ENCODE data around the gene MCTP1. TPM values are rescaled to one million over a fixed set of nuclear protein-coding genes. Genes with fewer than 3 reads are reported as not detected.

Gene MCTP1
- total RNA-seq, result 63.1 TPM

DNA sequence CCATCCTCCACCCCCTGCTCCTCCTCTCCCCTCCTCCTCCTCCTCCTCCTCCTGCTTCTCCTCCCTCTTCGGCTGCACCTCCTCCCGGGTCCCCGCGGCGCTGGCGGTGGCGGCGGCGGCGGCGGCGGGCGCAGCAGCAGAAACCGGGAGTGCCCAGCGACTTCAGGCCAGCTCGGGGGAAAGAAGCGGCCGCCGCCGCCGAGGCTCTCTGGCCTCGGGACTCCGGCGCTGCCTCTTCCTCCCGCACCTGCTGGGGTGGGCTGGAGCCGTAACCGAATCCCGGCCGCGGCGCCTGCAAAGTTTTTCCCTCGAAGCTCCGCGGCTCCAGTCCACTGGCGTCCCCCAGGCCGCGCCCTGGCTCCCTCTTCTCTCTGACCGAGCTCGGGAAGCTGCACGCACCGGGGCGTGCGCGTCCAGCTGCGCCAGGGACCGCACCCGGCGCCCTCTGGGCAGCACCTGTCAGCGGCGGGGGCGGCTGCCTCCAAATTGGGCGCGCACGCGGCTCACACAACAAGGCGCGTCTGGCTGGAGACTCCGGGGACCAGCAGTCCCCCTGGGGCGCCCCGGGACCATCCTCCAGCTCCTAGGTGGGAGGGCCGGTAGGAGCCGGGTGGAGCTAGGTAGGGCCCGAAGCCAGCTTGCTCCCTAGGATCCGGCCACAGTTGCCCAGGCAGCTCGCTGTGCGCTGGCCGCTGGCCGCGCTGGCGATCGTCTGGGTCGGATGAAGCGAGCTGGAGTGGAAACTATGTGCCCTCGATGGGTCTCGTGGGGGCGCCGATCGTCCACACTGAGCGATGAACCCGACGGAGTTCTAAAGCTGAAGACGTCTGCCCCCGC is at the start of gene MCTP1:
TSS of gene MCTP1 (minus strand) at position 523 of the 837 bp plus-strand sequence.
- DNase-seq (ENCODE audit: low spot score) (no peak), ATAC-seq (peak; percentile 69)
- intact Hi-C loops (cut with DNase I), result no loop called here

DNA sequence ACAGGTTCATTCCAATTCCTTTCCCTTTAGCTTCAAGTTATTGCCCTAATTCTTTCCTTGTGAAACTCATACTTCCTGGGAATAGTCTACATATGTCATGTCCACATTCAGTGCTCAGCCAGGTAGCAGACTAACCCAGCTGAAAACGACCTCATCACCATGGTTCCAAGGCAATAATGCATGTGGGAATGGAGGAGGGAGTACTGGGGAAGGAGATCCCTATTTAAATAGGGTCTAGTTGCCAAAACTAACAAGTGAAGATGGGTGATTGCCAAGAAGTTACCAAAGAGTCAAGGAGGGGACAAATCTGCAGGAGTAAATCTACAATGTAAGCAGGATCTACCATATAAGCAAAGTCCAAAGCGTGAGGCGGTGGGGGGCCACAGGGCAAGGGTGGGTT is 47.3 kb upstream of the MCTP1 start:
- intact Hi-C loops (cut with DNase I), result no loop called here
- DNase-seq (ENCODE audit: low spot score) (no peak), ATAC-seq (no peak)

DNA sequence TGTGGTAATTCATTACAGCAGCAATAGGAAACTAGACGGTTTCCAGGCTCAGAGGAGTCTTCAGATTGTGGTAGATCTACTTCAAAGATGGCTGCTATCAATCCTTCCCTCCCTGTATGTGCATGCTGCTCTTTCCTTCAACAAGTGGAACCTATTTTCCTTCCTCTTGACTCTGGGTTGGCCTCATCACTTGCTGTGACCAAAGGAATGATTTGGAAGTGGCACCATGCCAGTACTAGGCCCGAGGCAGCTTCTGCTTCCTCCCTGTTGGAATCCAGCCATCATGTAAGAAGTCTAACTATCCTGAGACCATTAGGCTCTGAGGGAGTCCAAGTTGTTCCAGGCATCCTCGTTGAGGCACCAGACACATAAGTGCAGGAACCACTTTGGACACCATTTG is 46.5 kb upstream of the MCTP1 start:
- intact Hi-C loops (cut with DNase I), result no loop called here
- no peak for DNase-seq (ENCODE audit: low spot score)
- no peak for ATAC-seq

DNA sequence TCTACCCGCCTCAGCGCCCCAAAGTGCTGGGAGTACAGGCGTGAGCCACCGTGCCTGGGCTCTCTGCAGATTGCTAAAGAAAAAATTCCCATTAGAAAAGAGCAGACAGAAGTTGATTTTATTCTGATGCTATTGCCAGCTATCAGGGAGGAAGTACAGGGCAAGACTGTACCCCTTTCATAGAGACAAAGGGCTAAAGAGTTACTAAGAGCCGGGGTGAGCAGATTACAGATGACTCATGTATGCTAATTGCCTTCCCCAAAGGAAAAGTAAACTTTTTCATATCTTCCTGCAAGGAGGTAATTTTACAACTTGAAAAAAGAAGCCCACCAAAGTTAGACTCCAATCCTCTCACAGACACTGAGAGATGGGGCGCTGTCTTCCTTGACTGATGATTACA is 42.3 kb upstream of the MCTP1 start:
- no peak for ATAC-seq
- intact Hi-C loops (cut with DNase I), result no loop called here
- DNase-seq (ENCODE audit: low spot score), result no peak

DNA sequence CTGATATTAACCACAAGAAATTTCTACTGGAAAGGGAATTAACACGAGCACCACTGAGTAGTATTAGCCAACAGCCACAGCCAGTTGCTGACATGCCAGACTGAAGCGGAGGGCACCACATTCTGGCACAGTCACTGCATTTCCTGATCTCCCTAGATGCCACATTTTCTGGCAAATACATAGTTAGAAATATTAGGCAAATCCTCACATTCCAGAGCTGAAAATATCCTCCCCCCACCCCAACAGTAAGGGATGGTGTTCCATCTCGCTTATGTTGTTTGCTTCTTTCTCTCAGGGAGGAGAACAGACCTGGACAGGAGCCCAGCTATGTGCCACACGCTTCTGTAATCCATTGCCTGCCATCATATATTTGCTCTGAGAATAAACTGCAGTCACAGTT is 32.8 kb upstream of the MCTP1 start:
- ATAC-seq, result no peak

DNA sequence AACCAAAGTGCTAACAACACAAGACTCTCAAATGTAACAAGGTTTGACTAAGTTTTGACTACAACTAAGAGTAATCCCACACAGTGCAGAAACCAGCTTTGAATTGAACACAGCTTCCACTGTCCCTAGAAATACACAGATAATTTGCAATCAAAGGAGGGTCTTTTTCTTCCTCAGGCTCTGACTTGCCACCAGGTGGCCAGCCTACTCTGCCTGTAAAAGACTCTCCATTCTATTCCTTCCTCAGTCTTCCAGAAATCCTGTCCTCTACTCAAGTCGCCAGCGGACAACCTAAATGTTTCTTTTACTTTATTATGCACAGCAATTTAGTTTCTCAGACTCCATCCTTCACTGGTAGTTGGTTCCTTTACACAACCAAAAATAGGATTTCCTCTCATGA is 32.2 kb upstream of the MCTP1 start:
- intact Hi-C loops (cut with DNase I), result no loop called here
- no peak for DNase-seq (ENCODE audit: low spot score)
- no peak for ATAC-seq

More for the DNA sequence above, 32.8 kb upstream of the MCTP1 start:
- DNase-seq (ENCODE audit: low spot score), result no peak
- intact Hi-C loops (cut with DNase I), result no loop called here

DNA sequence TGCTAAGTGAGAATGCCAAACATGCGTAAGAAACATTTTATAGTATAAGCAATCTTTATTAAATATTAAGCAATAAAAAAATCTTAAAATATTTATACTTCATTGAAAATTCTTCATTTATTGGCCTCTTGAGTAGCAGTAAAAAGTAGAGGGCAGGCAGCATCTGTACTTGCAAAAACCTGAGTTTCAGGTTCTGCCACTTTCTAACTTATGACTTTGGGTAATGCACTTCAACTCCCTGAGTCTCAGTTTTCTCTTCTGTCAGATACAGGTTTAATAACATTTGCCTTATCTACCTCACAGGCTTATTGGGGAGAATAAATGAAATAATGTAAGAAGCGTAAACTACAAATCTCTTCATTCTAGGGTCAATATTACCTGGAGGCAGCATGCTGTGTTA is 19.8 kb upstream of the MCTP1 start:
- DNase-seq (ENCODE audit: low spot score) (no peak), ATAC-seq (no peak)
- intact Hi-C loops (cut with DNase I), result no loop called here

DNA sequence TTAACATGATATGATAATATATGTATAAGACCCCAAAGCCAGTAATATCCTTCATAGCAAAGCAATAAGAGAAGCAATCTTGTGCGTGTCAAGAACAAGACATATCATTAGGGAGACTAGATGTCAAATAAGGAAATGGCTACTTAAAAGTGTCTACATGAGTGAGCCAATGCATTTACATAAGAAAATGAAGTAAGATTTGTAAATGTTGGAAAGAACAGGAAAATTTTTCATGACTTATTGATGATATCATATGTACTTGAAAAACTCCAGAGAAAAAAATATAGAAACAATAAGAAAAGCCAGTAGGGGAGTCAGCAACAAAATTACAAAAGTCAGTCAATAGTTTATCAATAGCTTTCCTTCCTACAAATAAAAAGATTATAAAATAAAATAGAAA is 13.8 kb upstream of the MCTP1 start:
- ATAC-seq (no peak), DNase-seq (ENCODE audit: low spot score) (no peak)
- intact Hi-C loops (cut with DNase I), result no loop called here

DNA sequence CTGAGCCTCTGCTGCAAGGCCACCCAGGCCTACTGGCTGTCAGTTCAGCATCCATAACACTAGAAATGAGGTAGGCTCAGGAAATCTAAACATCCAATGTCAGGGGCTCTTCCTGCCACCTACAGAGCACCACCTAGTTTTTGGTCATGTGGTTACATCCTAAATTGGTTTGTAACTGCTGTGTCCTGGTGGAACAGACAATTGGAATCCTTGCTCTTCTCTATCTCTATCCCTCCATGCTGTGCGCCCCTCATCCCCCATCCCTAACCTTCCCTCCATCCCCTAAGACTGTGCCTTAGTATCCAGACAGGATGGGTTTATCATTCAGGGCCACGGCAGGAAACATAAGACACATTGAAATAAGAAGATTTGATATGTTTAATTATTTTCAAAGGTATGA is 11.4 kb upstream of the MCTP1 start:
- no peak for ATAC-seq
- DNase-seq (ENCODE audit: low spot score), result no peak
- intact Hi-C loops (cut with DNase I), result no loop called here

DNA sequence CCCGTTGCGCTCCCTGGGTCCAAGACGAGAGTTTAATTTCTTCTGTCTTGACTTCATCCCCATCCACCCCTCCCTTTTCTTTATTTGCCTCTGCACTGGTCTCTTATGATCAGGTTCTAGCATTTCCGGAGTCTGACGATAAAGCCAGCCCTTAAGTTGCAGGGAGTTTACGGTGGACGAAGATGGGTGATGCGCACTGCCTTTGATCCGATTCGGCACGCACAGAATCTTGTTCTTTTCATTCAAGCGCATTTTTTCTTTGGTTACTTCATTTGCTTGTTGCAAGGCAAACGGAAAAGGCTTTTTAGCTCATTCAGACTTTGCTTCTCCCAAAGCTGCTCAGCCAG is 488 bp upstream of the MCTP1 start:
- no peak for DNase-seq (ENCODE audit: low spot score)
- ATAC-seq, result no peak
- intact Hi-C loops (cut with DNase I), result no loop called here

DNA sequence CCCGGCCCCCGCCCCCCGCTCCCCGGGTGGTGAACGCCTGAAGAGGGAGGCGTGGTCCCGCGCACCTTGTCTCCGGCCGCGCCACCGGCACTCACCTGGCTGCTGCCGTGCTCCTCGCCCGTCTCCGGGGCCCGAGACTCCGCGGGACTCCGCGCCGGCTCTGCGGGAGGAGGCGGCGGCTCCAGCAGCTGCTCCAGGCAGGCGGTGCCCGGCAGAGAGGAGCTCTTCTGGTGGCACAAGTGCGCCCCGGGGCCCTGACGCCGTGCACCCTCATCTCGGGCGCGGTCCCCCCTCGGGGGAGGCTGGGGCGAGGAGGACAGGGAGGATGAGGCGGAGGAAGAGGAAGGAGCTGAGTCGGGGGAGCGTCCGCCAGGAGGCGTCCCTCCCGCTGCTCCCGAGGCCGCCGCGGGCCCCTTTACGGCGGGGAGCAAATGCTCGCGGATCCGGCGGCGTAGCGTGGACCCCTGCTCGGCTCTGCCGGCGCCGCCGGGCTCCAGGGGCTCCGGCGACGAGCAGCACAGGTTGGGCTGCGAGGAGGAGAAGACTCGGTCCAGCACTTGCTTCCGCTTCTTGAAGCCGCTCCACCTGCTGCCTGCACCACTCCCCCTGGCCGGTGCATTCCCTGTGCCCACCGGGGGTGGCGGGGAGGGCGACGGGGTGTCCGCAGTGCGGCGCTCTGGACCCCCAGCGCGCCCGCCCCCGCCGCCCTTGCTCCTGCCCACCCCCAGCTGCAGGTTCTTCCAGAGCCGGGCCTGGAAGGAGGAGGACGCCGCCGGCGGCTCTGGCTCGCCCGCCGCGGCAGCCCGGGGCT is 928 bp downstream of the MCTP1 start:
- ATAC-seq, result peak; percentile 63
- DNase-seq (ENCODE audit: low spot score), result no peak
- intact Hi-C loops (cut with DNase I), result no loop called here

DNA sequence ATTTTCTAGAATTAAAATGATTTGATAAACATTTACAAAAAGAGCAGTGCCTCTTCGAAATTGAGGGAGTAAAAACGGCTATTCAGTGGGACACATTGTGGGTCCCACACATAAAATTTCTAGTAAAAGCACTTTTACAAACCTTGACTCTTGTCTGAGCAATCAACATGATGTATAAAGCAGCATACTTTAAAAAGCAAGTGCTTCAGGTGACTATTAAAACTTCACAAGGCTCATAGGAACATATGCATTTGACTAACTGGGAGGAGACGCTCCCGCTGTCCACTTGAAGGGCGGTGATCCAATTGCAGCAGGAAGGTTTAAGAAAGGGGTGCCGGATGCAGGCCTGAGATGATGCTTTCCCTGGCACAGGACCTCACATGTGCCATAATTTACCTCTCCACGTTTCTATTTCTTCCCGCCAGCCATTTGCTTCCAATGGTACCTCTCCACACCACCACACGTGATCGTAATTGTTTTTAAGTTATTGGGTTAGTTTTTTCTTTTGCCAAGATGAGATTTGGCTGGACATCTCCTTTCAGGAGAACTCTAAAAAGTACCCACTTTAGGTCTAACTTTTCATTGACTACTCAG is 1.8 kb downstream of the MCTP1 start:
- intact Hi-C loops (cut with DNase I), result no loop called here
- DNase-seq (ENCODE audit: low spot score), result no peak
- ATAC-seq, result no peak

DNA sequence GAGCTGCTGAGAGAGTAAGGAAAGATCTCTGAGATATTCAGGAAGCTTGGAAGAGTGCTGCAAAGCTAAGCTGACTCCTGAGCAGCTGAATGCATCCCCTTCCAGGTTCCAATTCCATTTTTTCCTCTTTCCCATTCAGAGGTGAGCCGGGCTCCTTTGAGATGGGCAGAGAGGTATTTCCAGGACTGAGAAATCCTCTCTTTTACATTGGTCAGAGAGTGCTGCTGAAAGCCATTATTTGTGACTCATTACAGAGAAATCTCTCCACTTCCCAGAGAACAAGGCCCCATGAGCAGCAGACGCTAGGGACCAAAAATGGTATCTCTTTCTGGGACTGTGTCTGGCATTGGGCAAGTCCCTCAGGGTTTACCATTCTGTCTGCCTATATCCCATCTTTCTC is 3.7 kb downstream of the MCTP1 start:
- no peak for ATAC-seq
- intact Hi-C loops (cut with DNase I), result no loop called here
- DNase-seq (ENCODE audit: low spot score), result no peak

DNA sequence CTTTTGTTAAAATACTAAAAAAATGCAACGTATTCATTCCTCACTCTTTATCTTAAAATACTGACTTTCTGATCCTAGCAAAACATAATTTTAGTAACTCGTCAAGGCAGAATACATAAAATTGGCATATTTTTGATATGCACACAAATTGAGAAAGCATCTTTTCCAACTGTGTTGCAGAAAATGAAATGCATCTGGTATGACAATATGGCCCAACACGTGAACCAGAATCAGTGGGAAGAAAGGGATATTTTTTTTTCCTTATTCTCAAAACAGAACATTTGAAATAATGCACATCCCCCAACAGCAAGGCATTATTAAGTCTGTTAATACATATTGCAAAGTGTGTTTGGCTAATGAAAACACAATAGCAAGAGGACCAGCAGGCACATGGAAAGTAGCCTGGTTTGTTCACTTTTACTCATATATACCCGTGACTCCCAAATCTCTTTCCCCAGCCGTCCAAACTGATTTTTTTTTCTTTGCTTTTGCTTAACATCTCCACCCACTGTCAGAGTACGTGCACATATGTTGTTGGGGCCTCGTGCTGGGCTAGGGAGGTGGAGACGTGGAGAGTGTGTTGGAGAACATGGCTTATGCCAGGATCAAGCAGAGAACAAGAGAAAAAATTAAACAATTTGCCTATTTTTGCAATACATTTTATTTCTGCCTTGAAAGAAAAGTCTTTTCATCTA is 4.3 kb downstream of the MCTP1 start:
- DNase-seq (ENCODE audit: low spot score) (no peak), ATAC-seq (no peak)
- intact Hi-C loops (cut with DNase I), result no loop called here

DNA sequence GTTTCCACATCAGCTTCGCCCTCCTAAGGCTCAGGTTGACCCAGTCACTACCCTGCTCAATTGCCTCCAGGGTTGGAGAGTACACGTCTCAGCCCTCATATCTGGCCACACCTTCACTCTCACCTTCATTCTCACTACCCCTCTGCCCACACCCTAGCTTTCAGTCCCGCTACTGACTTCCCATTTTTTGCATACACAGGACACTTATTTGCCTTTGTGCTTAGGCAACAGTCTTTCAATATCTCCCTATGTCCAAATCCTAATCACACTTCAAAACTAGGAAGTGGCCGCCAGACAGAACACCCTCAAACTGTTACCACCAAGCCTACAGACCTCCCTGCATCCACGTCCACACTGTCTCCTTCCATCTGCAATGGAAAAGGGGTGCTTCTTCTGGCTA is 10.9 kb downstream of the MCTP1 start:
- DNase-seq (ENCODE audit: low spot score) (no peak), ATAC-seq (no peak)
- intact Hi-C loops (cut with DNase I), result no loop called here

DNA sequence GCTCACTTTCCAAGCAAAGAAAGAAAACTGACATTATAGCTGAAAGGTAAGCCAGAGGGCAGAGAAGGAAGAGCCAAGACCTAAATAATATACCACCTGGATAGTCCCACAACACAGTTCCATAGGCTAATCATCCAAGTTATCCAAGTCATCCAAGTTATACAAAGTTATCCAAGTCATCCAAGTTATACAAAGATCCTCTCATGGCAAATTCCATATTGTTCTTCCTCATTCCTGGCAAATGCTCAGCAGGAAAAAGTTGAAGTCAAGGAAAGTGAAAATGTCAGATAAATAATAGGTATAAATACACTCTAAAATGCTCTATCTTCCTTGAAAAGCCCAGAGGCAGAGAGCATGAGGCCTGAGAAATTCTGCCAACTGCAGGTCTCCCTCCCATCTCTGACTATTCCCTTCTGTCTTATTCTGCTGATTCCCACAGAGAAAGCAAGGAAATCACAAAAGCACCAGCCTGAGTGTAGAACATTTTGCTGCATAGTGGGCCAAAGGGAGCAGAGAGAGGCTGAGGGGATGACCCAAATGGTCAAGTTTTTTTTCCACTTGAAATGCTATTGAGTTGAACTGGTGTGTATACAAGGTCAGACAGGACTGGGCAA is 12.5 kb downstream of the MCTP1 start:
- ATAC-seq (no peak), DNase-seq (ENCODE audit: low spot score) (no peak)
- intact Hi-C loops (cut with DNase I), result no loop called here

DNA sequence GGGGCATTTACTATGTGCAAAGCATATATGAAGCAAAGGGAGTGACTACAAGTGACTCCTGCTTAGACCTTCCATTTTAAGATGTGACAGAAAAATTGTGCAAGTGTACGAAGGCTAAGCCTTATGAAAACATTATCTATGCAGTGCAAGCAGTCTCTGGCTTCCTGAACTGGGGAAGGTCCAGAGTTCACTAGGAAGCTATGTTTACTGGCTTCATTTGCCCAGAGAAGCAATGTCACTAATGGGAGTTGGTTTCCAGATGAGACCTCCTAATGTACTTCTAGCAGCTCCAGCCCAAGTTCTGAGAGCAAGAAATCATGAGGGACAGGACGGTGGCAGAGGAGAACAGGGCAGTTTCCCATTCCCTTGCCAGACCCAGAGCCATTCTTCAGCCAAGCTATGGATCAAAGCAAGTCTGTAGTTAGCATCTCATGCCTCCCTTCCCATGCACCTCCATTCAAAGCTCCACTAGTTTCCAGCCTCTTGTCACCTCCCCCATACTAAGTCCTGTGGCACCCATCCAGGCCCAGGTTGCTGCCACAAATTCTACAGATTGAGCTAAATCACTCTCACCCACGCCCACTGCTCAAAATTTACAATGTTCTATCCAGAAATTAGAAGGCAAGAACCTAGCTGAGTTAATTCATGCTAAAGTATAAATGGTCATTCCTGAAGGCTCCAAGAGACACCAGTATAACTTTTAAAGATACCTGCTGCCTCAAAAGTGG is 21.8 kb downstream of the MCTP1 start:
- ATAC-seq (no peak), DNase-seq (ENCODE audit: low spot score) (no peak)
- intact Hi-C loops (cut with DNase I), result no loop called here

DNA sequence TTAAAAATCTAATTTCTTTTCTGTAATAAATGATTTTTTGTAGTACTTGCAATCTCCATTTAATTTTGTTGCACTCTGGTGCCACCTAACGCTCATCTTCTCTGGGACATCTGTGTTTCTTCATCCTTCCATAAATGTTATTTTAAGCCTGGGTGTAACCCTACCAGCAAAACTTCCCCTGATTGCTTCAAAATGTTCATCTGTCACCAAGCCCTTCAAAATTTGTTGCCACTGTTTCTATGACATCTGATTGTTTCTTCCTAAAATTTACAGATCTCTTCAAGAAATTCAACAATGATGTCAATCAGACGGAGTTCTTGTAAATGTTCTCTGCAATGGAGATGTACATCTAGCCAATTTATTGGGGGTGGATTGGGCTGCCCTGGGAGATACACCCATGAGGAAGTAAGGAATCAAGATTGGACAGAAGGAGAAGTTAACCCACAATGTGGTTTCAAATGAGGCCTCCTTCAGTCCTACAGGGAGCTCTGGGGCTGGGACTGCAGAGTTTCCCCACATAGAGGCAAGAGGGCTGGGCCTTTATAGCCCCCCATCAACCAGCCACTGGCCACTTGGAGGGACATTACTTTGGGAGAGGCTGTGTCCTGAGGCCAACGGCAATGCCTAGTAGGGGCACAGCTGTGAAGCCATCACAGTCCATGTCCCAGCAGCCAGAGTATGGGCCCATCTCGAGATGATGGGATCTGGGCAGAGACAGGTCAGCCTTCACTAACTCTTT is 23.3 kb downstream of the MCTP1 start:
- DNase-seq (ENCODE audit: low spot score), result no peak
- intact Hi-C loops (cut with DNase I), result no loop called here
- ATAC-seq, result no peak

Measured in sciatic nerve (tissue), 2 donors.